Measurements from ENCODE around the gene DHRS7B. TPM values are rescaled to one million over a fixed set of nuclear protein-coding genes. Genes with fewer than 3 reads are reported as not detected.

The DHRS7B gene
- polyA plus RNA-seq, 1 donor (not counting 4 experiments of a cell fraction or from before 2014, with no cell fraction given), result 33.8 TPM

DNA sequence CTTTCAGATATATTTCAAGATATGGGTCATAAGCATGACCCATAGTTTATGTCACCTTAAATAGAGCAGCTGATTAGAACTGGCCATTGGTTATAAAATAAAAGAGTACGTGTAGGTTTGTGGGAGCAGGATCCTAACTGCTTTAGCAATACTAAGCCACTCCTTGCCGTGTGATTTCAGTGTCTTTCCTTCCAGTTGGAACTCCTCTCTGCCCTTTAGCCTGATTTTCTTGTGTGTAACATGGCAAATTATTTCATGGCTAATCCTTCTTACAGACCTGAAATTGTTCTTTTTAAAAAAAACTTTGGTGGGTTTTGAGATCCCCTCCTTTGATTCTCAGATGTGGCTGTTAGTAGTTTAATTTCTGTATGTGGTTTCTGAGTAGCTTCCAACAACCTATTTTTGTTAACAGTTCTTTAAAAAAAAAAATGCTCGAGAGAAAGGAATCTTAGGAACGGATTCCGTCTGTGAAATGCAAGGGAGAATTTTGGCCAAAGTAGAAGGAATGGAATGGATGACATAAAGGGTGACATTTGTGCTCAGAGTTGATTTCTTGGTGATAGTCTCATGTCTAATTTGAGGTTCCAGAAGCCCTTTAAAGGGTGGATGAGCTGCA, 39.9 kb downstream of the DHRS7B start:
- dilution Hi-C loops (cut with MboI; ENCODE audit: extremely low pct_ligation_motif_present, low sequenced_read_pairs), result no loop called here
- no peak overlapping the region for H3K9ac ChIP-seq (ENCODE audit: control insufficient read depth, extremely low read depth, insufficient read depth, low read length)
- FAIRE-seq (no peak), DNase-seq (ENCODE audit: low read depth, low spot score) (no peak)
- no peaks in the 10 kb centered on the region for H4K20me1 ChIP-seq (ENCODE audit: control insufficient read depth, extremely low read depth, insufficient read depth, low read length)
- no peaks in the 10 kb centered on the region for H3K79me2 ChIP-seq (ENCODE audit: control insufficient read depth, insufficient read depth, low read length)
- no peaks in the 10 kb centered on the region for H3K9me1 ChIP-seq (ENCODE audit: control insufficient read depth, extremely low read depth, insufficient read depth, low read length)
- TF ChIP-seq, protein P1, sequence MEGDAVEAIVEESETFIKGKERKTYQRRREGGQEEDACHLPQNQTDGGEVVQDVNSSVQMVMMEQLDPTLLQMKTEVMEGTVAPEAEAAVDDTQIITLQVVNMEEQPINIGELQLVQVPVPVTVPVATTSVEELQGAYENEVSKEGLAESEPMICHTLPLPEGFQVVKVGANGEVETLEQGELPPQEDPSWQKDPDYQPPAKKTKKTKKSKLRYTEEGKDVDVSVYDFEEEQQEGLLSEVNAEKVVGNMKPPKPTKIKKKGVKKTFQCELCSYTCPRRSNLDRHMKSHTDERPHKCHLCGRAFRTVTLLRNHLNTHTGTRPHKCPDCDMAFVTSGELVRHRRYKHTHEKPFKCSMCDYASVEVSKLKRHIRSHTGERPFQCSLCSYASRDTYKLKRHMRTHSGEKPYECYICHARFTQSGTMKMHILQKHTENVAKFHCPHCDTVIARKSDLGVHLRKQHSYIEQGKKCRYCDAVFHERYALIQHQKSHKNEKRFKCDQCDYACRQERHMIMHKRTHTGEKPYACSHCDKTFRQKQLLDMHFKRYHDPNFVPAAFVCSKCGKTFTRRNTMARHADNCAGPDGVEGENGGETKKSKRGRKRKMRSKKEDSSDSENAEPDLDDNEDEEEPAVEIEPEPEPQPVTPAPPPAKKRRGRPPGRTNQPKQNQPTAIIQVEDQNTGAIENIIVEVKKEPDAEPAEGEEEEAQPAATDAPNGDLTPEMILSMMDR (optimal IDR thresholded peaks at IDR 0.05 in 1 of 3, IDR thresholded peaks at IDR 0.05 in 1 of 3, conservative IDR thresholded peaks at IDR 0.05 in 1 of 3; ENCODE audit: extremely low read depth in 1 of 3, insufficient read depth in 2 of 3, low read length in 3 of 3), result no peak
- TF ChIP-seq EZH2 (IDR thresholded peaks at IDR 0.05; ENCODE audit: low read length), result no peak
- H3K9me3 ChIP-seq (ENCODE audit: control insufficient read depth, low read depth, low read length), result no peaks in the 10 kb centered on the region
- H3K27me3 ChIP-seq (ENCODE audit: control insufficient read depth, extremely low read depth, insufficient read depth, low read length), result no peaks in the 10 kb centered on the region
- H3K36me3 ChIP-seq (ENCODE audit: control insufficient read depth in 2 of 2, extremely low read depth in 1 of 2, insufficient read depth in 2 of 2, low read length in 2 of 2), result no peaks in the 10 kb centered on the region
- no peak overlapping the region for H3K4me3 ChIP-seq (ENCODE audit: control insufficient read depth in 2 of 3, extremely low read depth in 1 of 3, insufficient read depth in 2 of 3, low read depth in 1 of 3, low read length in 3 of 3)
- H3K27ac ChIP-seq (ENCODE audit: control insufficient read depth, insufficient read depth, low read length), result no peak overlapping the region
- no peak overlapping the region for H2AFZ ChIP-seq (ENCODE audit: control insufficient read depth, low read length)
- H3K4me2 ChIP-seq (ENCODE audit: control insufficient read depth, extremely low read depth, insufficient read depth, low read depth, low read length), result no peak overlapping the region
- no peaks in the 10 kb centered on the region for H3K4me1 ChIP-seq (ENCODE audit: control insufficient read depth, extremely low read depth, insufficient read depth, low read length)

DNA sequence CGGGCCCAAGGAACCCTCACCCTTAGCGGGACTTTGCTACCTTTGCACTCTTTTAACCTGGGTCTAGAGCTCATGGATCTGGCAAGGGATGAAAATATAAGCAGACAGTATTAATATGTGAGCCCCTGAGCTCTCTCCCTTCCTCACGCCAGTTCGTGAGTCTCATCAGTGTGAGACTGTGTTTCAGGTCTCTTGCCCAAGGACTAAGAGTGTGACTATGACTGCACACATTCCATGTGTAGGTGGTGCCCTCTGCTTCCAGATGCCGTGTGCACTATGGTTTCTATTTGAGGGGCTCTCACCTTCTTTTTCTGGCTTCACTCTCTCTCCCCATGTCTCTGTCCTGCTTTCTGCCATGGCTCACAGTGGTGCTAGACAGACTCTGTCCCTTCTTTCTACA, 40.5 kb downstream of the DHRS7B start:
- H3K36me3 ChIP-seq (ENCODE audit: control insufficient read depth in 2 of 2, extremely low read depth in 1 of 2, insufficient read depth in 2 of 2, low read length in 2 of 2), result no peaks in the 10 kb centered on the region
- TF ChIP-seq, protein P1 (optimal IDR thresholded peaks at IDR 0.05 in 1 of 3, IDR thresholded peaks at IDR 0.05 in 1 of 3, conservative IDR thresholded peaks at IDR 0.05 in 1 of 3; ENCODE audit: extremely low read depth in 1 of 3, insufficient read depth in 2 of 3, low read length in 3 of 3), result peak in 1 of 3 experiments; percentile 26
- TF ChIP-seq EZH2 (IDR thresholded peaks at IDR 0.05; ENCODE audit: low read length), result no peak
- no peak for FAIRE-seq
- no peak overlapping the region for H3K4me3 ChIP-seq (ENCODE audit: control insufficient read depth in 2 of 3, extremely low read depth in 1 of 3, insufficient read depth in 2 of 3, low read depth in 1 of 3, low read length in 3 of 3)
- no peaks in the 10 kb centered on the region for H3K4me1 ChIP-seq (ENCODE audit: control insufficient read depth, extremely low read depth, insufficient read depth, low read length)
- no peaks in the 10 kb centered on the region for H3K9me3 ChIP-seq (ENCODE audit: control insufficient read depth, low read depth, low read length)
- DNase-seq (ENCODE audit: low read depth, low spot score), result no peak
- no peaks in the 10 kb centered on the region for H3K27me3 ChIP-seq (ENCODE audit: control insufficient read depth, extremely low read depth, insufficient read depth, low read length)
- no peaks in the 10 kb centered on the region for H4K20me1 ChIP-seq (ENCODE audit: control insufficient read depth, extremely low read depth, insufficient read depth, low read length)
- H3K9ac ChIP-seq (ENCODE audit: control insufficient read depth, extremely low read depth, insufficient read depth, low read length), result no peak overlapping the region
- no peak overlapping the region for H3K27ac ChIP-seq (ENCODE audit: control insufficient read depth, insufficient read depth, low read length)
- H3K4me2 ChIP-seq (ENCODE audit: control insufficient read depth, extremely low read depth, insufficient read depth, low read depth, low read length), result no peak overlapping the region
- no peak overlapping the region for H2AFZ ChIP-seq (ENCODE audit: control insufficient read depth, low read length)
- no peaks in the 10 kb centered on the region for H3K9me1 ChIP-seq (ENCODE audit: control insufficient read depth, extremely low read depth, insufficient read depth, low read length)
- dilution Hi-C loops (cut with MboI; ENCODE audit: extremely low pct_ligation_motif_present, low sequenced_read_pairs), result no loop called here
- H3K79me2 ChIP-seq (ENCODE audit: control insufficient read depth, insufficient read depth, low read length), result no peaks in the 10 kb centered on the region
